RWPE1 (cell line): ENCODE results near the gene FSTL4.

Source experiments
- CTCF ChIA-PET: fragments of 350-600 bp; sonication (Branson Sonifier 250); formaldehyde crosslinking; extraction: SDS; loops from one replicate; lab custom pipeline; 2021; lab: Yijun Ruan, JAX
- POLR2A ChIA-PET: fragments of 400-600 bp; formaldehyde crosslinking; extraction: SDS; loops from one replicate; lab custom pipeline; 2020; ENCODE audit warnings: antibody characterized with exemption; ENCODE audit not compliant: low non-redundant PET; lab: Yijun Ruan, JAX
- DNase-seq: peaks from one replicate; pipeline ENCODE4 v3.0.0; 2012; ENCODE audit warnings: low spot score
- H3K27ac ChIP-seq: fragments of 450-650 bp; 2 replicates; pipeline ENCODE4 v1.5.1; 2017
- TF ChIP-seq, protein P1 (sequence below): fragments of 450-650 bp; conservative IDR thresholded peaks from 2 replicates; pipeline ENCODE4 v1.5.1; 2017; ENCODE audit warnings: low read depth, mild to moderate bottlenecking

Gene FSTL4

DNA sequence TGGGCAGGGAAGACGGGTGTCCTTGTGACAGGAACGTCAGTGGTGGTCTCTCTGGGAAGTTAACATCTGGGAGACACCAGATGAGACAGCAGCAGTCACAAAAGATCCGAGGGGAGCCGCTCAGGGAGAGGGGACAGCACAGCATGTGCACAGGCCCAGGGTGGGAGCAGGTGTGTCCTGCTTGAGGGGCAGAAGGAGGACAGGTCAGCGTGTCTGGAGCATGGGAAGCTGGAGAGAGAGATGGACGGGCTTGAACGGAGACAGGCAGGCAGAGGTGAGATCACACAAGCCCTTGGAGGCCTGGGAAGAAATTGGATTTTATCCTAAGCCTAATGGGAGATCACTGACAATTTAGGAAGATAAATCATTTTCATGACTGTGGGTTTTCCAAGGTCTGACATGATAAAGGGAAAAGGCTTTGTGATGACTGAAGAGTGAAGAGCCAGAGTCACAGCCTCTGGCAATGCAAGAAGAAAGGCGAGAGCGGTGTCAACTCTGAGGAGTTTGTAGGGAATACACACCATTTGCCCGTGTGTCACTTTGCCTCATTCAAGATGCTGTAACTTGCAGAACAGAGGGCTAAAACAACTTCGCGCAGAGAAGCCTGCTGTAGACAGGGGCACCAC, 88.3 kb downstream of the FSTL4 start:
- TF ChIP-seq, protein P1, sequence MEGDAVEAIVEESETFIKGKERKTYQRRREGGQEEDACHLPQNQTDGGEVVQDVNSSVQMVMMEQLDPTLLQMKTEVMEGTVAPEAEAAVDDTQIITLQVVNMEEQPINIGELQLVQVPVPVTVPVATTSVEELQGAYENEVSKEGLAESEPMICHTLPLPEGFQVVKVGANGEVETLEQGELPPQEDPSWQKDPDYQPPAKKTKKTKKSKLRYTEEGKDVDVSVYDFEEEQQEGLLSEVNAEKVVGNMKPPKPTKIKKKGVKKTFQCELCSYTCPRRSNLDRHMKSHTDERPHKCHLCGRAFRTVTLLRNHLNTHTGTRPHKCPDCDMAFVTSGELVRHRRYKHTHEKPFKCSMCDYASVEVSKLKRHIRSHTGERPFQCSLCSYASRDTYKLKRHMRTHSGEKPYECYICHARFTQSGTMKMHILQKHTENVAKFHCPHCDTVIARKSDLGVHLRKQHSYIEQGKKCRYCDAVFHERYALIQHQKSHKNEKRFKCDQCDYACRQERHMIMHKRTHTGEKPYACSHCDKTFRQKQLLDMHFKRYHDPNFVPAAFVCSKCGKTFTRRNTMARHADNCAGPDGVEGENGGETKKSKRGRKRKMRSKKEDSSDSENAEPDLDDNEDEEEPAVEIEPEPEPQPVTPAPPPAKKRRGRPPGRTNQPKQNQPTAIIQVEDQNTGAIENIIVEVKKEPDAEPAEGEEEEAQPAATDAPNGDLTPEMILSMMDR, result no peak
- CTCF ChIA-PET, result no interaction called here
- POLR2A ChIA-PET, result no interaction called here
- H3K27ac ChIP-seq, result no peak overlapping the region
- no peak for DNase-seq

GRCh38 chr5:133523013-133523658, 89.2 kb downstream of the FSTL4 start:
- DNase-seq, result no peak
- ChIA-PET POLR2A (no interaction called here), CTCF (no interaction called here)
- TF ChIP-seq, protein P1, result no peak
- no peak overlapping the region for H3K27ac ChIP-seq

GRCh38 chr5:133521801-133522200, 90.5 kb downstream of the FSTL4 start:
- H3K27ac ChIP-seq, result no peak overlapping the region
- TF ChIP-seq, protein P1, result no peak
- ChIA-PET POLR2A (no interaction called here), CTCF (interaction anchor here (0.6 to 0.9 kb wide), 3 partner anchors 8 to 98 kb away, joined by 3 to 4 read pairs (median 3); no protein-coding TSS in a partner anchor)
- no peak for DNase-seq

DNA sequence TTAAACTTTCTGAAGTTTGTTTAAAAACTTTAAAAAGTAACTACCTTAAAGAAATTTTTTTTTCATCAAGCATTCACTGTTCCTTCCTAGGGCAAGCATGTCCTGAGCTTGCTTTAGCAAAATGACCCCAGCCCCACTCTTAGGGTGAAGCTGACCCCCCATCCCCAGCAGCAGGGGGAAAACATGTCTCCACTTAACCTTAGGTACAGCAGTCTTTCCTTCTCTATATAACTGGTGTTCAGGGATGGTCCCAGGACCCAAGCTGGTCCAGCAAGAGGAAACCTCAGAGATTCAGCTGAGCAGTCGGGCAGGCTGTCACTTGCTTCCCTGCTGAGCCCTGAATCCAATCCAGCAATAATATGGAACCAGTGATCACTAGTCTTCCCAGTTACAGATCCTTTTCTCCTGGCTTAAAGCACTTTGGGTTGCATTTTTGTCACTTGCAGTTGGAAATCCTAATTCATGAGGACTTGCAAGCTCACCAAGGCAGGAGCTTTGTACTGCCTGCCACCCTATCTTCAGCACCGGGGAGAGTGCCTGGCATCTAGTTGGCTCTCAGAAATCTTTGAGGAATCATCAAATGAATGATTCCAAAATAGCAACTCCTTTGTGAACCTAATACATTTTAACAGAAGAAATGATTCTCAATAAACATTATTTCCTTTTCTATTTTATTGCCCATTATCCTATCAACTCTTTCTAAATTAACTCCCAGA, 91.2 kb downstream of the FSTL4 start:
- no peak for DNase-seq
- H3K27ac ChIP-seq, result no peak overlapping the region
- POLR2A ChIA-PET, result interaction anchor here (0.6 kb wide), 1 partner anchor 629 kb away, joined by 3 read pairs; no protein-coding TSS in a partner anchor
- TF ChIP-seq, protein P1, result no peak
- CTCF ChIA-PET, result interaction anchor here (0.6 kb wide), 1 partner anchor 10 kb away, joined by 3 read pairs; no protein-coding TSS in a partner anchor

- TF ChIP-seq, protein P1, result no peak
- no peak for DNase-seq
- POLR2A ChIA-PET, result no interaction called here
- H3K27ac ChIP-seq, result no peak overlapping the region
- CTCF ChIA-PET, result no interaction called here
Observed at GRCh38 chr5:133520062-133520461, 92.3 kb downstream of the FSTL4 start.

DNA sequence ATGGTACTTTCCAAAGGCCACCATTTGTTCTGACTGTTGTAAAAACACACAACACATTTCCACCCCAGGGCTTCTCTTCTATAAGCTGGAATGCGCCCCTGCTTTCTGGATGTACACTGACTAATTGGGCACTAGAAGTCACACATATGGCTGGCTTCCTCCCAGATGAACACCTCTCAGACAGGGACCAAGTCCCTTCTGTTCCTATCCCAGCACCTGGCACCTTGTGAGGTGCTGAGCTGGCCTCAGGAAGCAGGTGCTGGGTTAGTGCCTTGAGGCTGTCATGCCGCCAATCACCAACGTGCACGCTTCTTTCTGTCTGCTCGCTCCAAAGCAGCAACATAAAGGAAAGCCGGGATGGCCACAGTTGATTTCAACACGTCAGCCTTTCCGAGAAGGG, 93.2 kb downstream of the FSTL4 start:
- DNase-seq, result no peak
- ChIA-PET POLR2A (no interaction called here), CTCF (interaction anchor here (0.6 kb wide), 1 partner anchor 61 kb away, joined by 4 read pairs; no protein-coding TSS in a partner anchor)
- TF ChIP-seq, protein P1, result no peak
- no peak overlapping the region for H3K27ac ChIP-seq
